VCaP (cell line): ENCODE results near the gene MPV17L2.

ENCODE experiments used
- H3K27ac ChIP-seq: fragments of 450-650 bp; 2 replicates; pipeline ENCODE4 v1.5.1; 2017
- TF ChIP-seq, protein P1 (sequence below): fragments of 450-650 bp; conservative IDR thresholded peaks from 2 replicates; pipeline ENCODE4 v1.5.1; 2017; ENCODE audit warnings: mild to moderate bottlenecking, moderate library complexity

MPV17L2 gene

DNA sequence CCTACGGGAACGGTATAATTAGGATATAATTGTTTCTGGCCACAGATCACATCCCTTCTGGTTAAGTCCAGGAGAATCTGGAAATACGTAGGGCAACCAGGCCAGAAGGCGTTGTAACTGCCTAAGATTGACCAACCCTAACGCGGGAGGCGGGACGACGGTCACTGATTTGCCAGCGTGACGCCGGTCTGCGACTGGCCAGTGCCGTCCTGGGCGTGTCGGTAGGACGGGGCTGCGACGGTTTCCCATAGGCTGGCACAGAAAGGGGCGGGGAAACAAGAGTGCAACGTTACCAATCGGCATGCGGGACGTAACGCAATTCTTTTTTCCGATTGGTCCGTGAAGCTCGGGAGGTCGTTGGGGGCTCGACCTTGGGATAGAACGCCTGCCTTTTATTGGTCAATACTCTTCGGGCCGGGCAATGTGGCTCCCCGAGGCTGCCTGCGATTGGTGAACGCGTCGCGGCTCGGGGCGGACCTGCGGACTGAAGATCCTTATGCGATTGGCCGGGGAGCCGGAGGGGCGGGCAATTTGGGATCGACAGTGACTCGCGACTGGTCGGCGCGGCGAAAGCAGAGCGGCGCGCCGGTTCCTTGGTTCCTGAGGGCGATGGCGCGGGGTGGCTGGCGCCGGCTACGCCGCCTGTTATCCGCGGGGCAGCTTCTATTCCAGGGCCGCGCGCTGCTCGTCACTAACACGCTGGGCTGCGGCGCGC is at the start of gene MPV17L2:
TSS of gene MPV17L2 (plus strand) at position 546 of the 715 bp plus-strand sequence. CDS start at position 610, 64 bp downstream.
- TF ChIP-seq, protein P1, sequence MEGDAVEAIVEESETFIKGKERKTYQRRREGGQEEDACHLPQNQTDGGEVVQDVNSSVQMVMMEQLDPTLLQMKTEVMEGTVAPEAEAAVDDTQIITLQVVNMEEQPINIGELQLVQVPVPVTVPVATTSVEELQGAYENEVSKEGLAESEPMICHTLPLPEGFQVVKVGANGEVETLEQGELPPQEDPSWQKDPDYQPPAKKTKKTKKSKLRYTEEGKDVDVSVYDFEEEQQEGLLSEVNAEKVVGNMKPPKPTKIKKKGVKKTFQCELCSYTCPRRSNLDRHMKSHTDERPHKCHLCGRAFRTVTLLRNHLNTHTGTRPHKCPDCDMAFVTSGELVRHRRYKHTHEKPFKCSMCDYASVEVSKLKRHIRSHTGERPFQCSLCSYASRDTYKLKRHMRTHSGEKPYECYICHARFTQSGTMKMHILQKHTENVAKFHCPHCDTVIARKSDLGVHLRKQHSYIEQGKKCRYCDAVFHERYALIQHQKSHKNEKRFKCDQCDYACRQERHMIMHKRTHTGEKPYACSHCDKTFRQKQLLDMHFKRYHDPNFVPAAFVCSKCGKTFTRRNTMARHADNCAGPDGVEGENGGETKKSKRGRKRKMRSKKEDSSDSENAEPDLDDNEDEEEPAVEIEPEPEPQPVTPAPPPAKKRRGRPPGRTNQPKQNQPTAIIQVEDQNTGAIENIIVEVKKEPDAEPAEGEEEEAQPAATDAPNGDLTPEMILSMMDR: no peak
- H3K27ac ChIP-seq: peak within 1 kb of the TSS; percentile 90

DNA sequence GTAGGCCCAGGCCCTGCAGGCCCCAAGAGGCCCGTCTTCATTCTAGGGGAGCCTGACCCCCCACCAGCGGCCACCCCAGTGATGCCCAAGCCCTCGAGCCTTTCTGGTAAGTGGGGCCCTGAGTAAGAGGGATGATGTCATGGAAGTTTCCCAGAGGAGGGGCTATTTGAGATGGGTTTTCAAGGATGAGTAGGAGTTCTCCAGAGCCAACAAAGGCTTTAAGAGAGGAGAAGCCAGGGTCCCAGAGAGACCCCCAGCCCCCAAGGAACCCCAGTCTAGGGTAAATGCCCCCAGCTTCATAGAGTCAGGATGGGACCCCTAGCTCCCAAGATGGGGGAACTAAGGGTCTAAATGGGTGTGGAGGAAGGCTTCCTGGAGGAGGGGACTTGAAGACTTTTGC is 49.1 kb upstream of the MPV17L2 start:
- TF ChIP-seq, protein P1: no peak
- no peak overlapping the region for H3K27ac ChIP-seq

DNA sequence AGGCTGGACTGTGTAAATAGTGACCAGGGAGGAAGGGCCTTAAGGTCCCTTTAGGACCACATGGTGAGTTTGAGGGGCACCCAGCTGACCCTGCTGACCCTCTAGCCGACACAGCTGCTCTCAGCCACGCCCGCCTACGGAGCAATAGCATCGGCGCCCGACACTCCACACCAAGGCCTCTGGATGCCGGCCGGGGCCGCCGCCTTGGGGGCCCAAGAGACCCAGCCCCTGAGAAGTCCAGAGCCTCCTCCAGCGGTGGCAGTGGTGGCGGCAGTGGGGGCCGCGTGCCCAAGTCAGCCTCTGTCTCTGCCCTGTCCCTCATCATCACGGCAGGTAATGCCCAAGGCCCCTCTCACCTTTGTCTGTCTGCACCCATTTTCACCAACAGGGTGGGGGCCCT is 48.7 kb upstream of the MPV17L2 start:
- no peak overlapping the region for H3K27ac ChIP-seq
- TF ChIP-seq, protein P1: no peak

DNA sequence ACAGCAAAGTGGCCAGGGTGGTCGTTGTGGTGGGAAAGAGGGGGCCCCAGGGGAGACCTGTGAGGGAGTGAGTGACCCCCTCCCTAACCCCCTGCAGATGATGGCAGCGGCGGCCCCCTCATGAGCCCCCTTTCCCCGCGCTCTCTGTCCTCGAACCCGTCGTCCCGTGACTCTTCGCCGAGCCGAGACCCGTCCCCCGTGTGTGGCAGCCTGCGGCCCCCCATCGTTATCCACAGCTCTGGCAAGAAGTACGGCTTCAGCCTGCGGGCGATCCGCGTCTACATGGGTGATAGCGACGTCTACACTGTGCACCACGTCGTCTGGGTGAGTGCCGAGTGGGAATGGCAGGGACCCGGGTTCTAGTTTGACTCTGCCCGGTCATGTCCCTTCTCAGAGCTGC is 48.1 kb upstream of the MPV17L2 start:
- no peak overlapping the region for H3K27ac ChIP-seq
- TF ChIP-seq, protein P1: no peak

DNA sequence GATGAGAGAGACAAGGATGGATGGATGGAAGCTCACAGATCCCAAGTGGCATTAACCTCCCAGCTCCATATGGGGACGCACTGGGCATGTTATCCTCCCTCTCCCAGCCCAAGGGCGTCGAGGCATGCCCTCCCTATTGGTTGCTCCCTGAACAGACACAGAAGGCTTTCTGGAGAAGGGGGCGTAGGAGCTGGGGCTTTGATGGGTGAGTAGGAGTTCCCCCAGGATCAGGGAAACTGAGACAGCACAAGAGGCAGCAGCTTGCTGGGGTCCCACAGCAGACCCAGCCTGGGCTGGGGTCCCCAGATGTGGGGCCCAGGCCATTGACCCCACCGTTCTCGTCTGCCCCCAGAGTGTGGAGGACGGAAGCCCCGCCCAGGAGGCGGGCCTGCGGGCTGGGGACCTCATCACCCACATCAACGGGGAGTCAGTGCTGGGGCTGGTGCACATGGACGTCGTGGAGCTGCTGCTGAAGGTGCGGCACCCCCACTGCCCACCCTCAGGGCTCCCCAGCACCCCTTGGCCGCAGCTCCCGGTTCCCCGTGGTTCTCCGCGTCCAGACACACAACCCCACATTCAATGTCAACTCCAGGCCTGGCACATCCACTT is 47.5 kb upstream of the MPV17L2 start:
- H3K27ac ChIP-seq: no peak overlapping the region
- TF ChIP-seq, protein P1: no peak

DNA sequence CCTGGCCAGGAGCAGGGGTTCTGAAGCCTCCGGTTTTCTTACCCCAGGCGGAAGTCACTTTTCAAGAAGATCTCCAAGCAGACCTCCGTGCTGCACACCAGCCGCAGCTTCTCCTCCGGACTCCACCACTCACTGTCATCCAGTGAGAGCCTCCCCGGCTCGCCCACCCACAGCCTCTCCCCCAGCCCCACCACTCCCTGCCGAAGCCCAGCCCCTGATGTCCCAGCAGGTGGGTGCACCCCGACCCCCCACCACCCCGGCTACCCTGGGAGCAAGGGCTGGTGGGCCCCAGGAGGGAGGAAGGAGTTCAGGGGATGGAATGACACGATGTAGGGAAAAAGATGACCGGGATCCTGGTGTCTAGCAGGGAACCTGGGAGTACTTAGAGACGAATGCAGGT is 45.6 kb upstream of the MPV17L2 start:
- TF ChIP-seq, protein P1: no peak
- H3K27ac ChIP-seq: no peak overlapping the region

DNA sequence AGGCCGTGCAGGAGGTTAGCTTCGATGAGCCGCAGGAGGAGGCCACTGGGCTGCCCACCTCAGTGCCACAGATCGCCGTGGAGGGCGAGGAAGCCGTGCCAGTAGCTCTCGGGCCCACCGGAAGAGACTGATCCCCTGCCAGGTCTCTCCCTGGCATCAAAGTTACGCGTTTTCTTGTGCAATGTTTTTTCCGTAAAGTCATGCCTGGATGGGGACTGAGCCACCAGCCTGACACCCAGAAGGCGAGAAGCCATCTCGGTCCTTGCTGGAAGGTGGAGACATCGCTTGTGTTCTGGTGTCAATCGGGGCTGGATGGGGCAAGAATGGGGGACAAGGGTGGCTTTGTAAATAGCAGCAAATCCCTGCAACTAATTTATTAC is 43.4 kb upstream of the MPV17L2 start:
- TF ChIP-seq, protein P1: no peak
- H3K27ac ChIP-seq: no peak overlapping the region
